Measurements from ENCODE around the gene GNAZ. TPM values are rescaled to one million over a fixed set of nuclear protein-coding genes. Genes with fewer than 3 reads are reported as not detected.

The GNAZ gene
- total RNA-seq, 1 experiment from 2014 or later = 11.1 TPM

DNA sequence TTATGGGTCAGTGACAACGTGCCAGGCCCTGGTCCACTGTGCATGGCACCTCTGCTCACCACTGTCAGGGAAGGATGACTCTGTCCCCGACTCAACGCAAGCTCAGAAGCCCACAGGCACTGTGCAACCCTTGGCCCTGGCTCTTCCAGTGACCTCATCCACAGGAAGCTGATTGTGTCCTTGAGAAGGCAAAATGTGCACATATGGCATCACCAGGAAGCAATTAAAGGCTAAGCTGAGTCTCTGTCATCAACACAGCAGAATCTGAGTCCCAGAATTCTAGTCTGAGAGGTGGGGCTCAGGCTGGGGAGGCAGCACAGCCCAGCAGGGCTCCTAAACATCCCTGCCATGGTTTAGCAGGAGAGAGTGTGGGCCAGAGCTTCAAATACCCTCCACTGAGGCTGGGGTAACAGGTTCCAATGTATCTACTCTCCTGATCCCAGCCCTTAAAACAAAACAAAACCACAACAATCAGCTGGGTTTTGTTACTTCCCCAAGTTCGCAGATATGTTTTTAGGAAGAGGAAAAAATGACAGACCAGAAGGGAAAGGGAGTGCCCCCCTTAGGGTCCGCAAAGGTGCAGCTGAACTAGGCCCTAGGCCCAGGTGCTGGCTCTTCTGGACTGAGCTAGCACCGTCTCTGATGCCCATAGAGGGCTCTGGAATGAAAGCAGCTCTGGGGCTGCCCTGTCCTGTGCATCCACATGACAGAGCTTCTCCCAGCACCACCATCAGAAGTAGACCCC, 33.5 kb upstream of the GNAZ start:
- ChIA-PET POLR2A (no interaction called here), RAD21 (ENCODE audit: low non-redundant PET in 1 of 2, low total read pairs in 2 of 2, uncharacterized antibody in 2 of 2, unreplicated experiment in 2 of 2) (no interaction called here), CTCF (no interaction called here)
- intact Hi-C loops (cut with micrococcal nuclease) = no loop called here
- Histone ChIP-seq H3K27ac (ENCODE audit: low read depth, low read length) (no peak overlapping the region), H3K36me3 (ENCODE audit: control insufficient read depth in 1 of 2, insufficient read depth in 2 of 2, low read length in 2 of 2) (no peaks in the 10 kb centered on the region), H2AFZ (ENCODE audit: low read depth, low read length, poor library complexity, severe bottlenecking) (no peak overlapping the region), H3K27me3 (ENCODE audit: insufficient read depth, low read length) (no peaks in the 10 kb centered on the region), H4K20me1 (ENCODE audit: insufficient read depth) (no peaks in the 10 kb centered on the region), H3K4me3 (replicated peaks in 1 of 2; ENCODE audit: low read depth in 1 of 2, low read length in 2 of 2) (no peak overlapping the region), H3K9me3 (ENCODE audit: control insufficient read depth in 1 of 2, insufficient read depth in 1 of 2, low read depth in 1 of 2, low read length in 2 of 2) (no peaks in the 10 kb centered on the region), H3K9me2 (ENCODE audit: insufficient read depth) (no peaks in the 10 kb centered on the region), H3K9ac (ENCODE audit: low read length) (no peak overlapping the region), H3K79me2 (ENCODE audit: insufficient read depth, low read length) (no peaks in the 10 kb centered on the region), H3K4me2 (ENCODE audit: low read length) (no peak overlapping the region), H3K4me1 (ENCODE audit: control insufficient read depth in 1 of 2, insufficient read depth in 2 of 2, low read length in 2 of 2) (no peaks in the 10 kb centered on the region)
- no TSS peak for BruUV-seq (replicated peaks)
- ATAC-seq (no peak), DNase-seq (ENCODE audit: low read depth, low spot score) (no peak)
- TF ChIP-seq JUND (IDR thresholded peaks at IDR 0.05) = no peak
- TF ChIP-seq, protein P1, sequence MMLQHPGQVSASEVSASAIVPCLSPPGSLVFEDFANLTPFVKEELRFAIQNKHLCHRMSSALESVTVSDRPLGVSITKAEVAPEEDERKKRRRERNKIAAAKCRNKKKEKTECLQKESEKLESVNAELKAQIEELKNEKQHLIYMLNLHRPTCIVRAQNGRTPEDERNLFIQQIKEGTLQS (IDR thresholded peaks at IDR 0.05) = no peak
- TF ChIP-seq, protein P2, sequence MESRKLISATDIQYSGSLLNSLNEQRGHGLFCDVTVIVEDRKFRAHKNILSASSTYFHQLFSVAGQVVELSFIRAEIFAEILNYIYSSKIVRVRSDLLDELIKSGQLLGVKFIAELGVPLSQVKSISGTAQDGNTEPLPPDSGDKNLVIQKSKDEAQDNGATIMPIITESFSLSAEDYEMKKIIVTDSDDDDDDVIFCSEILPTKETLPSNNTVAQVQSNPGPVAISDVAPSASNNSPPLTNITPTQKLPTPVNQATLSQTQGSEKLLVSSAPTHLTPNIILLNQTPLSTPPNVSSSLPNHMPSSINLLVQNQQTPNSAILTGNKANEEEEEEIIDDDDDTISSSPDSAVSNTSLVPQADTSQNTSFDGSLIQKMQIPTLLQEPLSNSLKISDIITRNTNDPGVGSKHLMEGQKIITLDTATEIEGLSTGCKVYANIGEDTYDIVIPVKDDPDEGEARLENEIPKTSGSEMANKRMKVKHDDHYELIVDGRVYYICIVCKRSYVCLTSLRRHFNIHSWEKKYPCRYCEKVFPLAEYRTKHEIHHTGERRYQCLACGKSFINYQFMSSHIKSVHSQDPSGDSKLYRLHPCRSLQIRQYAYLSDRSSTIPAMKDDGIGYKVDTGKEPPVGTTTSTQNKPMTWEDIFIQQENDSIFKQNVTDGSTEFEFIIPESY (IDR thresholded peaks at IDR 0.05; ENCODE audit: extremely low read depth, insufficient replicate concordance, low read length) = no peak
- no peak for TF ChIP-seq ZNF274 (IDR thresholded peaks at IDR 0.05; ENCODE audit: low read depth, low read length)
- TF ChIP-seq, protein P3, sequence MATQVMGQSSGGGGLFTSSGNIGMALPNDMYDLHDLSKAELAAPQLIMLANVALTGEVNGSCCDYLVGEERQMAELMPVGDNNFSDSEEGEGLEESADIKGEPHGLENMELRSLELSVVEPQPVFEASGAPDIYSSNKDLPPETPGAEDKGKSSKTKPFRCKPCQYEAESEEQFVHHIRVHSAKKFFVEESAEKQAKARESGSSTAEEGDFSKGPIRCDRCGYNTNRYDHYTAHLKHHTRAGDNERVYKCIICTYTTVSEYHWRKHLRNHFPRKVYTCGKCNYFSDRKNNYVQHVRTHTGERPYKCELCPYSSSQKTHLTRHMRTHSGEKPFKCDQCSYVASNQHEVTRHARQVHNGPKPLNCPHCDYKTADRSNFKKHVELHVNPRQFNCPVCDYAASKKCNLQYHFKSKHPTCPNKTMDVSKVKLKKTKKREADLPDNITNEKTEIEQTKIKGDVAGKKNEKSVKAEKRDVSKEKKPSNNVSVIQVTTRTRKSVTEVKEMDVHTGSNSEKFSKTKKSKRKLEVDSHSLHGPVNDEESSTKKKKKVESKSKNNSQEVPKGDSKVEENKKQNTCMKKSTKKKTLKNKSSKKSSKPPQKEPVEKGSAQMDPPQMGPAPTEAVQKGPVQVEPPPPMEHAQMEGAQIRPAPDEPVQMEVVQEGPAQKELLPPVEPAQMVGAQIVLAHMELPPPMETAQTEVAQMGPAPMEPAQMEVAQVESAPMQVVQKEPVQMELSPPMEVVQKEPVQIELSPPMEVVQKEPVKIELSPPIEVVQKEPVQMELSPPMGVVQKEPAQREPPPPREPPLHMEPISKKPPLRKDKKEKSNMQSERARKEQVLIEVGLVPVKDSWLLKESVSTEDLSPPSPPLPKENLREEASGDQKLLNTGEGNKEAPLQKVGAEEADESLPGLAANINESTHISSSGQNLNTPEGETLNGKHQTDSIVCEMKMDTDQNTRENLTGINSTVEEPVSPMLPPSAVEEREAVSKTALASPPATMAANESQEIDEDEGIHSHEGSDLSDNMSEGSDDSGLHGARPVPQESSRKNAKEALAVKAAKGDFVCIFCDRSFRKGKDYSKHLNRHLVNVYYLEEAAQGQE (IDR thresholded peaks at IDR 0.05; ENCODE audit: low read depth) = no peak
- TF ChIP-seq EZH2 (IDR thresholded peaks at IDR 0.05) = no peak
- TF ChIP-seq EZH2phosphoT487 (IDR thresholded peaks at IDR 0.05; ENCODE audit: borderline replicate concordance) = no peak
- TF ChIP-seq, protein P4, sequence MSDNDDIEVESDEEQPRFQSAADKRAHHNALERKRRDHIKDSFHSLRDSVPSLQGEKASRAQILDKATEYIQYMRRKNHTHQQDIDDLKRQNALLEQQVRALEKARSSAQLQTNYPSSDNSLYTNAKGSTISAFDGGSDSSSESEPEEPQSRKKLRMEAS (IDR thresholded peaks at IDR 0.05) = no peak

All from HCT116 (cell line).